Measurements from ENCODE around the gene TMEM156.
"Not testable (repeated sequence)": the region's sequence is repeated elsewhere in the genome, so short reads cannot be mapped to it uniquely, and the experiment has no call there.

The TMEM156 gene

GRCh38 chr4:39043058-39043860 lies 11.1 kb upstream of the TMEM156 start:
- DNase-seq, result peak; percentile 60 to 77 (median 70)

DNA sequence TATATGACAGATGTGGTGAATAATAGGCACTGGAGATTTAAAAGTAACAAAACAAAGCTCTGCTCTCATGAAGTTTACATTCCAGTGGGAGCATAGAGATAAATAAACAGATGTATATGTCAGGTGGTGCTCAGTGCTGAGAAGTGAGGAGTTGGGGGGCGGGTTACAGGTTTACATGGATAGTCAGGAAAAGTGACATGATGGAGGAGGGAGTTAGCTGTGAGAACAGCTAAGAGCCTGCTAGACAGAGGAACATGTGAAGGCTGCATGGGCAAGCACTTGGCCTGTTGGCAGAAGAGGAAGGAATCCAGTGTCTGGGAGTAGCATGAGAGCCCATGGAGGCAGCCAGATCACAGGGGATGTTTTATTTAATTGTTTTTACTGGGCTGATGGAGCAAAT lies 10.2 kb upstream of the TMEM156 start:
- DNase-seq, result peak in 2 of 3 donors; percentile 22 to 25

GRCh38 chr4:39039108-39039507 lies 6.9 kb upstream of the TMEM156 start:
- DNase-seq, result no peak

GRCh38 chr4:39037941-39038340 lies 5.7 kb upstream of the TMEM156 start:
- no peak for DNase-seq

GRCh38 chr4:39037491-39037825 lies 5.2 kb upstream of the TMEM156 start:
- peak in 1 of 3 donors; percentile 25 for DNase-seq

GRCh38 chr4:39036172-39036571 lies 4.0 kb upstream of the TMEM156 start:
- DNase-seq, result no peak

GRCh38 chr4:39031590-39032020 lies 604 bp downstream of the TMEM156 start:
- not testable (repeated sequence) for DNase-seq

GRCh38 chr4:39030725-39031124 lies 1.5 kb downstream of the TMEM156 start:
- DNase-seq, result no peak

GRCh38 chr4:39029752-39030694 lies 2.2 kb downstream of the TMEM156 start:
- no peak for DNase-seq

GRCh38 chr4:39026096-39026495 lies 6.1 kb downstream of the TMEM156 start:
- DNase-seq, result no peak

GRCh38 chr4:39025552-39026085 lies 6.6 kb downstream of the TMEM156 start:
- peak in 1 of 3 donors; percentile 29 for DNase-seq

GRCh38 chr4:39024311-39024865 lies 7.8 kb downstream of the TMEM156 start:
- DNase-seq, result no peak

DNA sequence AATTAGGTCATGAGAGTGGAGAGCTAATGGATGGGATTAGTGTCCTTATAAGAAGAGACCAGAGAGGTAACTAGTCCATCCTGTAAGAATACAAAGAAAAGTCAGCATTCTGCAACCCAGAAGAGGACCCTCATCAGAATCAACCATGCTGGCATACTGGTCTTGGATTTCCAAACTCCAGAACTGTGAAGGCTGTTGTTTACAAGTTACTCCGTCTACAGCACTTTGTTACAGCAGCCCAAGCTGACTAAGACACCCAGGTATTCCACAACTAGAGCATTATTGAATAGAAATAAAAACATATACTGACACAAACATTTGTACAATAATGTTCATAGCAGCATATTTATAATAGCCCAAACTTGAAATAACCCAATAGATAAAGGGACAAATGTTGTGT lies 9.2 kb downstream of the TMEM156 start:
- DNase-seq, result no peak

DNA sequence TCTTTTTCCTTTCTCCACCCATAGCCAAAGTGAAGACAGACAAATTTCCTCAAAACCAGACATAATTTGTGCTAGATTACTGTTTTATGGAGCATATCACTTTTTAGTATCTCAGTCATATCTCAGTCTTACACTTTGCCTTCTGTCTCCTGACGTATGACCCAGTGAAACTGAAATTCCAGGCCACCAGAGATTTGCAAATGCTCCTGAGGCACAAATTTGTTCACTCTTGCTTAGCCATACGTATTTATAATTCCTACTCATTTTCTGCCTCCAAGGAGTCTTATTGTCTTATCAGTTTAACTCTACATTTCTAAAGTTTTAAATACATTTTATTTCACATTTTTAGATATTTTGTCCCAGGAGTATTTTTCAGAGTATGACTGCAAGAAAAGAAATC lies 10.0 kb downstream of the TMEM156 start:
- DNase-seq, result no peak

DNA sequence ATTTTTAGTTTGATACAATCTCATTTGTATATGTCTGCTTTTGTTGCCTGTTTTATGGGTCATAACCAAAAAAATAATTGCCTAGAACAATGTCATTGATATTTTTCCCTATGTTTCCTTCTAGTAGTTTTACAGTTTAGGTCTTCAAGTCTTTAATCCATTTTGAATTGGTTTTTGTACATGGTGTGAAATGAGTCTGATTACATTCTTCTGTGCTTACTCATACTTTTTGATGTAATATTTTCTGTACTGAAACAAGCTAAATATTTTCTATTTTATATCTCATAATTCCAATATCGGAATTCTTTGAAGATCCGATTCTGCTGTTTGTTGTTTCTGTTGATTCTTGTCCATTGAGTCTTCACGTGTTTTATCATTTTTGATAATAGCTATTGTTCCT lies 10.6 kb downstream of the TMEM156 start:
- no peak for DNase-seq

GRCh38 chr4:39020130-39020529 lies 12.1 kb downstream of the TMEM156 start:
- DNase-seq, result no peak

GRCh38 chr4:39014028-39014427 lies 18.2 kb downstream of the TMEM156 start:
- no peak for DNase-seq

DNA sequence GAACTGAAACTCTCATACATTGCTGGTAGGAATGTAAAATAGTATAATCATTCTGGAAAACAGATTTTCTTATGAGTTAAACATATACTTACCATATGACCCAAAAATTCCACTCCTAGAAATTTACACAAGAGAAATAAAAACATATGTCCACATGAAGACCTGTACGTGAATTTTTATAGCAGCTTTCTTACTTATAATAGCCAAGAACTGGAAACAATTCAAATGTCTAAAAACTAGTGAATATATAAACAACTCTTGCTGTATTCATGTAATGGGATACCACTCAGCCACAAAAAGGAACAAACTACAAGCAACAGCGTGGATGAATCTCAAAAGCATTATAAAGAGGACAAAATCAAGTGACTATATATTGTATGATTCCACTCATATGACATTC lies 27.5 kb downstream of the TMEM156 start:
- no peak for DNase-seq

- not testable (repeated sequence) for DNase-seq
Measured at GRCh38 chr4:39002058-39002457, 30.2 kb downstream of the TMEM156 start.

DNA sequence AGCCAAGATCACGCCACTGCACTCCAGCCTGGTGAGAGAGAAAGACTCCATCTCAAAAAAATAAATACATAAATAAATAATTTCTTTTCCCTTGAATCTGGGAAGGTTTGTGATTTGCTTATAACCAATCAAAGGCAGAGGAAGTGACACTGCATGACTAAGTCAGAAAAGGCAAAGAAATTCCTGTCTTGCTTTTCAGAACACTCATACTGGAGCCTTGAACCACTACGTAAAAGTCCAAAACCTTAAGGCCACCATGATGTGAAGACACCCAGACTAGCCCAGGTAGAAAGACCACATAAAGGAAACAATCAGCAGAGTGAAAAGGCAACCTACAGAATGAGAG lies 36.6 kb downstream of the TMEM156 start:
- peak in 2 of 3 donors; percentile 44 to 51 for DNase-seq

GRCh38 chr4:38994135-38994534 lies 38.1 kb downstream of the TMEM156 start:
- no peak for DNase-seq

DNA sequence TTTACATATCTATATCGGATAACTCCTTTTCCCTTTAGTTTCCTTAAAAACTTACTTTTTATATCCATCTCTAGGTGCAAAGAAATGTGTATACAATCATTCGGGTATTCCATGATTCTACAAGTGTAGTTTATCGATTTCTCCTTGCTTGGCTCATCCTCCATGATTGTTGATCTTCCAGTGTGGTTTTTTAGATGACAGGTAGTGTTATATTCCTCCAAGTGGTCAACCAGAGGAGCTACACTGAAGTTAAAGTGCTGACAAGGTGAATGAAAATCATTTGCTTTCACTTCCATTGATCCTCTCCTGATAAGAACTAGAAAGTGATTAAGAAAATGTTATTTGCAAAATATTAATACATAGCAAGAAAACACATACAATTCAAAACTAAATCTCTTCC lies 38.5 kb downstream of the TMEM156 start:
- DNase-seq, result no peak

DNA sequence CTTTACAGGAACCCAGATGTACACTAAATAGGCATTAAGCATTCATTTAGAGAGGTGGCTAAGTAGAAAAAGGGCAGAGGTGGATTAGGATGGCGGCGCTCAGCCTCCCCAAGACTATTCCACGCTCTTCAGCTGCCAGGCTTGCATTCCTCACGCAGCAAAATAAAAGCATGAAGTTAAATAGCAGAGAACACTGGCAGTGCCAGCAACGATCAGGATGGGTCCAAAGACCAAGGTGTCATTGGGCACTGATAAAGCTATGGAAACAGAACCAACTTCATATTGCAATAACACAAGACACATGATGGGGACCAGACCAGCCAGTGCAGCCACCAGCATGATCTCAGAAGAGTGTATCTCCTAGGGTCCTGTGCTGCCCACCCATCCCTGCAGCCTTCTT lies 42.0 kb downstream of the TMEM156 start:
- no peak for DNase-seq
